Measurements from ENCODE around the gene G0S2.

G0S2 gene

DNA sequence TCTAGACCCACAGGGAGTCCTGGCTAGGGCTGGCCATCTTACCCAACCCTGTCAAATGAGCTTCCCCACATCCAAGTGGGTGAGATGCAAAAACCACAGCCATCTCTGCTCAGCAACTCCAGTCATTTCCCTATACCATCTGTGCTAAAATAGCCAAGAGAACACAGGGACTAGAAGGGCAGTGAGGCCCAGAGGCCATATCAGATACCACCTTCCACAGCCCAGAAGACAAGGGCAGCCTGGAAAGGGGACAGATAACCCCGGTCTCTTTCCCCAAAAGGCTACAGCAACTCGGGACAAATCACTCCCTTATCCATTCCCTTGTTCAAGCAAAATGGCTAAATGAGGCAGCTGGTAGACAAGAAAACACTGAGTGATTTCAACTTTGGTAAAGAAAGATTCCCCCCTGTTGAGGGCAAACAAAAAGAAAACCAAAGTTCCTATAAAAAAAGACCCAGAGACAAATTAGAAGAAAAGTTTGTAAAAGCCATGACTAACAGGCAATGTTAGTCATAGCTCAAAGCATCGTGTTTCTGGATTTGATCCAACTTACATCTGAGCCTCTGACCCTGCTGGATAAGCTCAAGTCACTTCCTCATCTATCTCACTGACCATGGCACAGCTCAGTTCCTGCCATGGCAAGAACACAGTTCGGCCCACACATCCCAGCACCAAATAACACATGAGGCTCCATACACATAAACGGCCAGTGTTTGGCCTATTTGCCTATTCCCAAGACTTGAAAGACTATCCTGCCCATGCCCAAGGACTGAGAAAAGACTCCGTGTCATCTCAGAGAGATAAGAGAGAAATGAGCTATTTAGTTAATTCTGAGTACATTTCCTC is 26.1 kb upstream of the G0S2 start:
- no peak for DNase-seq

DNA sequence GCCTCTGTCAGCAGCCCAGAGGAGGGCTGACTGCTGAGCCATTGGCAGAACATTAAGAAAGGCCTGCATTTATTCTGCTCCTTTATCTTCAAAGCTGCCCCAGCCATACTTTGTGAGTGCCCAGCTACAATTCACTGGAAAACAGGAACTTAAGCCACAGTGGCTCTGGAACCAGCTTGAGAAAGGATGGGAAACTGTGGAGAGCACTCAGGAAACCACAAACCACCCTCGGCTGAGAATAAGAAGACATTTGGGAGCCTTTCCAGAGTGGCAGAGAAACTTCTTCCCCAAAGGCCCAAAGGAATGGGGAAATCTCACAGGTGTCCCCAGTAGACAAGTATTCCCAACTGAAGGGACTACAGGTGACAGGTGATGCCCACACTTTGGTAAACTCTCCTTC is 24.8 kb upstream of the G0S2 start:
- DNase-seq = no peak

DNA sequence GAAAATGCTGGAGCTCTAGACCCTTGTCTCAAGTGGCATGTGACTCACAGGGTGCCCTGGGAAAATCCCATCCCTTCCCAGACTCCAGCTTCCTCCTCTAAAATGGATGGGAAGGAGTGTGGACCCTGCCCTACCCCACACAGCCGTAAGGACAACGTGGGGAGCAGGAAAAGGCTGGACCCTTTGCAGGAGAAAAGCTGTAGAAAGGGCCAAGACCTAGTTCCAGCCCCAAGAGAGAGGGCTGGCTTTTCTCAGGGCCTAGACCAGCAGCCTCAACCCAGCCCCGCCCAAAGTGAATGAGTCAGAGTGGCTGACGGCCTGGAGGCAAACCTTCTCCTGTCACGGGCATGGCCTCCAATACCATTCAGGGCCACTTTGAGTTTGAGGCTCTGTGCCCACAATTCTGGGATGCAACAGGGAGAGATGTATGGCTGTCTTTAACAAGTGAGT is 24.0 kb upstream of the G0S2 start:
- no peak for DNase-seq

DNA sequence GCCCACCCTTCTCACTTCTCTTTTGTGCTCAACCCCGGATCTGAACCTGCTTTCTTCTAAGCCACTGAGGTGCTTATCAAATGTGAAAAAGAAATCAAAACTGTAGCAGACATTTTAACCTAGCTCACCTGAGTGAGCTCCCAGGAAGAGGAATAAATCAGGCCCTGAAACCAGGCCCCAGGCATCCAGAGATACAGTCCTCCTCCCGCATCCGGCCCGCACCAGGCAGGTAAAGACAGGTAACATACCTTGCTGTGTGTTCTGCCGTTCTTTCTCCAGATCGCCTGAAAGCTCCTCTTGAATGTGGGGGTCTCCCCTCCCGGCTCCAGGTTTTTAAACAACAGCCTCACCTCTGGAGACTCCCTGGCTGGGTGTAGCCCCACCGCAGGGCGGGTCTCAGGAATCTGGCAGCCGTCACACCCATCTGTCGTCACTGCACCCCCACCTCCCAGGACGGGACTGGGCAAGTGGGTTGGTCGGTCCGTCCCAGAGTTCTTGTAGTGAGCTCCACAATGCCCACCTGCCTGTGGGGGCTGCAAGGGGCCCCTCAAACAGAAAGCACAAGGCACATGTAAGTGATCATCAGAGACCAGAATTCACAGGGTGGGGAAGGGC is 23.0 kb upstream of the G0S2 start, which contains the start of gene LAMB3:
LAMB3 (minus strand) TSS at position 305 of the 615 bp plus-strand sequence. CDS start 1,481 bp downstream, outside the sequence.
- DNase-seq = no peak

DNA sequence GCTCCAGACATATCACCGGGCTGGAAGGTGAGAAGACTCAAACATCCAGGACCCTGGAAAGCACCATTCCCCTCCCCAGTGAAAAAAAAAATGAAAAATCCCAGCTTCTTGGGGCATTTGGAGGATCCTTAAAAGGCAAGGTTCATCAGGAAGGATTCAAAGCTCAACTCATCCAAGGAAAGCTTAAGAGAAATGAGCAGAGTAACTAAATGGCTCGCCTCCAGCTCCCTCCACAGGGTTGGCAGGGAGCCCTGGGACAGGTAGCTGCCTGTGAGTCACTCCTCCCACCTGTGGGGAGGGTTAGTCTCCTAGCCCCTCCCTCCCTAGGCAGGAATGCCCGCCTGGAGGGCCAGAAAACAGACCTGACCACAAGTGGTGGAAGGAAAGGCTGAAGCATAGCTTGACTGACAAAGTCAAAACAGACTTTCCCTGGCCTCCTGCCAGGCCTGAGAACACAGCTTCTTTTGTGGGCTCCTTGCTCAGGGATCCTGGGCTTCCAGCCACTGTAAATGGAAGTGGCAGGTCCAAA is 22.3 kb upstream of the G0S2 start:
- DNase-seq = no peak

DNA sequence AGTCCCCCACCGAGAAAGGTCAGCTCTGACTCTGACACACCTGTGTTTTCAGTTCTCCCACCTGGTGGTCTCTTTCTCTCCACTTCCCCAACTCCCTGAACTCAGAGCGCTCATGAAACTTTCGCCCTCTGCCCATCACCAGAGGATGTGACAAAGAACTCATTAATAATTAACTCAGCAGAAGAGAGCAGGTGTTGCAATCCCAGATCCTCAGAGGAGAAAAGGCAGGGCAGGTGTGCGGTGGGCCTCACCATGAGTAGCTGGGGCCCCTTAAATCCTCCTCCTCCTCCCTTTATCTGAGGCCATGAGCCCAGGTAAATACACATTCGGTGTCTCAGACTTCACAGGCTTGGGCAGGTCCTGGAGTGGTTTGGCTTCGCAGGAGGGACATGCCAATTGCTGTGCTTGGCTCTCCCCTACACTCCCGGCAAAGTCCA is 21.3 kb upstream of the G0S2 start:
- no peak for DNase-seq

DNA sequence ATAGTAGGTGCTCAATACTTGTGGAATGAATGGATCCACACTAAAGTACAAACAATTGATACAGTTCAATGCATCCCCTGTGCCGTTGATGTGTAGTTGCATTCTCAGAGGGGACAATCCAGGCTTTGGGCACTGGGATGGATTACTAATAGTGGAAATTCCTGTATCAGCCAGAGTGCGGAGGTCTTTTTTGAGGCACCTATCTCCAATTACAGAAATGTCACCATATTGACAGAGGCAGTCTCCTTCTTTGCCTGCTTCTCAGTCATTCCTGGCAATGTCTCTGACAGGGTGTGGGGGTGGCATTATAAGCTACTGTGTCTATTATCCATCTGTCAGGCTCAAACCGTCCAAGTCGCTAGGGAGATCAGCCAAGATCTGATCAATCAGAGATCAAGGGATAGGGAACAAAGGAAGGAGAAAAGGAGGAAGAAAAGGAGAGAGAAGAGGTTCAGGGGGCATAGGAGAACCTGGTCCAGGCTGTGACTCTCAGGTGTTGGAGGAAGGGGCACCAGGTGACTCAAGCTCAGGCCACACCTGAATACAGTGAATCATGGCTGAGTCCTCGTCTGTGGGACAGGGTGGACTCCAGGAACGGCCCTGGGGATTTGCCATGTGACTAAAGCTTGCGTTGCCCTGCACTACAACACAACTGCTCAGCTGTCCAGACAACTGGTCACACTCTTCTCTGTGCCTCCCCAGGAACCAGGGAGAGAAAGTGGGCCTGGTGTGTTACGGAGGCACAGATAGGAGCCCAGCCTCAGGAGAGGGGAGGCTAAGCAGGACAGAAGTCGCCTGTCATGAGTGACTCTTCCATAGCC is 19.6 kb upstream of the G0S2 start:
- DNase-seq = no peak

DNA sequence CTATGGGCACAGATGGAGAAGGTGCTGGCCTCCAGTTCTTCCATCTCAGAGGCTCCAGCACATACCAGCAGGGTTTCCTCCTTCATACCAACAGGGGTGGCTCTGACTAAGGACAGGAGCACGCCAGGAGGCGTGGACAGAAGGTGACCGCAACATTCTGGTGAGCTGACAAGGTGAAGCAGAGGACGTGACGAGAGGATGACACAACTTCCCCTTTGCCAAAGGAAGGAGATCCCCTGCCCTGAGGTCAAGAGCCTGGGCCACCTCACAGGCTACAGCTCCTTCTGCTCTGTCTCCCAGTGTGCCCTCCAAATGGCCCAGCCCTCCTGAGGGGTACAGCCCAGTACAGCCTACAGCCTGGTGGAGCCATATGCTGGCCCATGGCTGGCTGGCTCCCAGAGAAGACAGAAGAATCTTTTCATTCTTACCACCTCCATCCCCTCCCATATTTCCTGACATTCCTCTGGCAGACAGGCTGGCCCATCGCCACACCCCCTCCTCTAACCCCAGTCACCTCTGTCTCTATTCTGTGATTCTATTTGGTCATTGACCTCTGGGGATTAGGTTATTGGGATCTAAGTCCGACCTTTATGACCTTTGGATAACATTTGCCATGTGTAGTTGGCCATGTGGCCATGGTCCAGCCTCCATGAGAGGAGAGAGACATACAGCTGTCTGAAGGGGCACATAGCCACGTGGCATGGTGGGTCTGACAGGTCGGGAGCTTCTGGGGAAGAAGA is 17.9 kb upstream of the G0S2 start:
- no peak for DNase-seq

DNA sequence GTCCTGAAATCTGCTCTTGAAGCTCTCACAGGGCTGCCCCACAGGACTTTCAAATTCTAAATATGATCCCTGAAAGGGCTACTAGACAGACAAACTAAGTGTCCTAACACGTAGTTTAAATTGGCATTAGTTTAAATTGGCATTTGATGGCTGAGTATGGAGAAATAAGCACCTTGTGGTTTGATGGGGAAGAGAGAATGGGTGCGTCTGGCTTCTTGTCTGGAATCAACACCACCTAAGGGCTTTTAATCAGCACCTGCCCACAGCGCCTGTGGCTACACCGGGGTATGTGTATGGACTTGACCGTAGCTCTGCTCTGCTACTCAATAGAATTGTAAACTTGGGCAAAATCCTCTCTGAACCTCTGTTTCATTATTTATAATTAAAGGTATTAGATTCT is 17.3 kb upstream of the G0S2 start:
- DNase-seq = no peak

DNA sequence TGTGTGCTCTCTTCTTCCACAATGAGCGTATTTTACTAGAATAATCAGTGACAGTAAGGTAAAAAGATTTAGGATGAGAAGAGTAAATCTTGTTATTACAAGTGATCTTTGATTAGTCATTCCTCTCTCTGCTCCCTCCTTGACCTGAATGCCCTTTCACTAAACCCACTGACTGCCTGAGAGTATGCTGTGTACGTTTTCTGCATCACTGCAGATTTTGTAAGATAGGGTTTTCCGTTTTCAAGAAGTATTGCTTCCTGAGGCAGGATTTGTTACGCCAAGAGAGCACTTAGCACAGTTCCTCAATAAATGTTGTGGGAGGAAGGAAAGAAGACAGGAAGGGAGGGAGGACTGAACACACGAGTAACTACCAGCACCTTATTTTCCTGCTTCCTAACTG is 15.3 kb upstream of the G0S2 start:
- DNase-seq = no peak

DNA sequence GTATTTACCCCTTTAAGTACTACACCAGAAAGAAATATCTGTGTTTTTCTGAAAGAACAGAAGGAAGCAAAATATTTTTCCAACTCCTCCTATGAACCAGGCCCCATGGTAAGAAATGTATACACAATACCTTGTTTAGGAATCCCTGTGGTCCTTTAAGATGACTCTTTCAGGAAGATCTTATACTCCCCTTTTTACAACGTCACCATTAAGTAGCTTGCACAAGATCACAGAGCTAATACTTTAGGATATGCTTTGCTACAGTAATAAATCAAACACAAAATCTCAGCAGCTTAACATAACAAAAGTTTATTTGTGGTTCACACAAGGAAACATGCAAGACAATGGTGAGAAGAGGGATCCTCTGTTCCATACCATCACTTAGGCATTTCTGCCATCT is 14.1 kb upstream of the G0S2 start:
- DNase-seq = no peak

DNA sequence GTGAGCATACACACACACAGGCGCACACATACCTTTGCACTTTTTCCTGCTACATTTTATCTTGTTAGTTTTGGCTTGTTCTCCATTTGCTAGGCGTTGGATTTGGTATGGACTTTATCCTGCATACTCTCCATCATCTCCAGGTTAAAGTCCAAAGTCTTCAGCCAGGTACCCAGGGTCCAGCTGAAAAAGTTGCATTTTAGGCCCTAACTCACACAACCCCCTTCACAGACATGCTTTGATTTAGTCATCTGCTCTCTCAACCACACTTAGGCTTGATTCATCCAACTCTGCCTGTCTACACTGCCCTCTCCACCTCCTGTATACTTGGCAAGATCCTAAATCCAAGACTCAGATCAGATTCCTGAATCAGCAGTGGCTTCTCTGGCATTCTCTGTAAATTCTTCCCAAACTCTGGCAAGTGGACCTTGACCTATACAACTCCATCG is 12.3 kb upstream of the G0S2 start:
- DNase-seq = no peak

DNA sequence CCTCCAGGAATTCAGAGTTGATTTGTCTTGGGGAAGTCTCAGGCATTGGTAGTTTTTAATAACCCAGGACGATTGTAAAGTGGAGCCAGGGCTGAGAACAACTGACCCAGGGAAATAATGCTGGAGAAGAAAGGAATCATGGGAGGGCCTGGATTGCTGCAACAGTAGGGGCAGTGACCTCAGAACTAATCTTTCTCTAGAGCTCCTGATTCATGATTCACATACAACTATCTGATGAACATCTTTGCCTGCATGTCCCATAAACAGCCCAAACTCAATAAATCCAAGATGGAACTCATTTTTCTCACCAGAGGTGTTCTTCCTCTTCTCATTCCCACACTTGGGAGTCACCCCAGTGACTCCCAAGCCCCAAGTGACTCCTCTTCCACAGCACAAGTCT is 8.1 kb upstream of the G0S2 start:
- no peak for DNase-seq

DNA sequence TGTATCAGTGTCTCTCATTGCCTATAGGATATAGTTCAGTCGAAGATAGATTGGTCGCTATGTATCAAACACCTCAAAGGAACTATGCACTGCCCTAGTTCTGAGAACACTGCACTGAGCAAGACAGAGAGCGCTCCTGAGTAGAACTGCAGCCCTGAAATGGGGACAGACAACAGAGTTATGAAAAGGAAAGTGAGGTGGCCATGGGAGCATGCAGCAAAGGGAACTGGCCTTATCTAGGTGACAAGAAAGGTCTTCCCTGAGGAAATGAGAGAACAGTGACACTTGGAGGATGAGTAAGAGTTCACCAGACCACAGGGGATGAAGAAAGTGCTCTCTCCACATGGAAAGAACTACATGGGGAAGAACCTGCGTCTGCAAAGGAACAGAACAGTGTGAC is 7.5 kb upstream of the G0S2 start:
- DNase-seq = no peak

DNA sequence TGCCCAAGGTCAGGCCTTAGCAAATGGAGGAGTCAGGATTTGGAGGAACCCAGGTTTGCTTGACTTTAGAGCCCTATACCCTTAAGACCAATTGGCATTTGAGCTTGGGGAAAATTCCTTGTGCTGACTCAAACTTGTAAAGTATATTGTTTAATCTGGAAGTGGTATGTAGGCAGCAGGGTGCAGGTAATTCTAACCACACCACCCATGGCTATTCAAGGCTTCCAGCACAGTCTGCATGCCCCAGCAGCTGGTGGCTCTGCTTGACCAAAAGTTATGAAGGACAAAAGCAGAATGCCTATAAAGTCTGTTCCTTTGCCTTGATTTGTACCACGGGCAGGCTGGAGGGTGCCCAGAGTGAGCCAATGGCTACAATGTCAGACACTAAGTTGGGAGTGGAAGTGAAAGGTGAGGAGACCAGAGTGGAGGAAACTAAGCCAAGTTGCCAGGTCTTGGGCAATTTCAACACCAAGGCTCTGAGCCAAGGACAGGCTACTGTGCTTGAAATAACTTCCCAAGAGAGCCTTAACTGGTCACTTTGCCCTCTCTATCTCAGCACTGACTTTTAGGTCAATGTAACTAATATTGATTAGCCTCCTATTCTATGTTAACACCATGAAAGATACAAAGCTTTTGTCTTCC is 4.7 kb upstream of the G0S2 start:
- no peak for DNase-seq

DNA sequence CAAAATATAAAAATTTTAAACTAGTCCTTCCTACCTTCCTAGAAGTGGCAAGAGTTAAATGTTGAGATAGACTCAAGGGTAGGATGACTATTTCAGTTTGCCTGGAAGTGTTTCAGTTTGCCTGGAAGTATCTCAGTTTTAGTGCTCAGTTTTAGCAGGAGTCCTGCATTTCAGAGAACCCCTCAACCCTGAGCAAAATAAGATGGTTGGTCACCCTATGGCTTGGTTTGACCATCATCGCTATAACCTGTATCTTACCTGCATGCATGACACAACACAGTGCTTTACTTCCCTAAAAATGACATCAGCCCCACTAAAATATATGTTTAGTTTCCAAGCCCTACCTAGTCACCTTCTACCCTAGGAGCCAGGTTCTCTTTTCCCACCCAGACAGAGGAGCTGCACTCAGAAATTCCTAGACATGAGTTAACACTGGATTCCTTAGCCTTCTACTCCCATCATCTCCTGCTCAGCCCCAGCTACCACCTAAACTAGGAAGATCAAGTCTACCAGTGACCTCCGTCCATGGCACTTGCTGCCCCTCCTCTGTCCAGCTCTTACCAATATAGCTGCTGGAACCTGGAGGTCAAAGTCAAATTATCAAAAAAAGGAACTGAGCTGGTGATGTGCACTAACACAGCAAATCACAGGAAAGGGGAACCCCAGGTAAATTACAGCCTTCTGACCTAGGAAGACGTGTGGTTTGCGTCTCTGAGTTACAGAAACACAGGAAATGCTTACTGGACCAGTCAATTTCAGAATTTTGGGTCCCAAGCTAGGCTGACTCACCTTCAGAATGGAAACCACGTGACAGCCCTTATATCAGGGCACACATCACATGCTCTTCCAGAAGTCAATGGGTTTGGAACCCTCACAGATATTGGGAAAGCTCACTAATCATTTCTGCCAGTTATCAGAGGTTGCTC is 2.2 kb upstream of the G0S2 start:
- DNase-seq = no peak

DNA sequence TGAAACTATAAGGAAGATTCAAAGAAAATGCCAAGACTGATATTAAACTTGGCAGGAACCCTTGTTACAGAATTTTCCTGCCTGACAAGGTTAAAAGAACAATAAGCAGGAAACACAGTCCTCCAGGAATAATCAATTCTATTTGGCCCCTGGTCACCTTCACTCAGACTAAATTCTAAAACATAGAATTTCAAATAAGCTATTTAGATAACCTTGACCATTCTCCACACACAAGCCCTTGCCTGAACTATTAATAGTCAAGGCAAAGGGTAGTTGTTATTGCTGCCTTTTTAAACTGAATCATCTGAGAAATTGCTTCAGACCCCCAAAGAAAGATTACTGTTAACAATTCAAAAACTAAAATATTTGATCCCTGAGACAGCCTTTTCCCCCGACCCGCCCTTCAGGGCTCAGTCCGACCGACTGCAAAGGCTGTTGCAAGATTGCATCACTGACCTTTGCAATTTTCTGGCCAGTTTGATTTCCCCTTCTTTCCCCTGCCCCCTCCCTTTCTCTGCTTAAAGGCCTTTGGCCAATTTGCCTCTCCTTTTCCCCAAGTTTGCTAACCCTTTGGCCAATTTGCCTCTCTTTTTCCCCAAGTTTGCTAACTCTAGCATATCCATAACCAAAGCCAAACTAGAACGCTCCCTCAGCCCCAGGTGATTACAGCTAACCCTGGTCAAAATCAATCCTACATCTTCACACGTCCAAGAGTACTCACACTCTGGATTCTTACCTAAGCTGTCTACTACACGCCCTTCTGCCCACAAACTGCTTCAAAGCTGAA is 1.4 kb upstream of the G0S2 start:
- no peak for DNase-seq

DNA sequence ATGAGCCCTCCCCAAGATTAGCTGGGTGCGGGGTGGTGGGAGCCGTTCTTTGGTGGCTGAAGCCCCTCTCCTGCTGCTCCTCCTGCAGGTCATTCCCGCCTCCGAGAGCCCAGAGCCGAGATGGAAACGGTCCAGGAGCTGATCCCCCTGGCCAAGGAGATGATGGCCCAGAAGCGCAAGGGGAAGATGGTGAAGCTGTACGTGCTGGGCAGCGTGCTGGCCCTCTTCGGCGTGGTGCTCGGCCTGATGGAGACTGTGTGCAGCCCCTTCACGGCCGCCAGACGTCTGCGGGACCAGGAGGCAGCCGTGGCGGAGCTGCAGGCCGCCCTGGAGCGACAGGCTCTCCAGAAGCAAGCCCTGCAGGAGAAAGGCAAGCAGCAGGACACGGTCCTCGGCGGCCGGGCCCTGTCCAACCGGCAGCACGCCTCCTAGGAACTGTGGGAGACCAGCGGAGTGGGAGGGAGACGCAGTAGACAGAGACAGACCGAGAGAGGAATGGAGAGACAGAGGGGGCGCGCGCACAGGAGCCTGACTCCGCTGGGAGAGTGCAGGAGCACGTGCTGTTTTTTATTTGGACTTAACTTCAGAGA is 448 bp downstream of the G0S2 start:
- no peak for DNase-seq

DNA sequence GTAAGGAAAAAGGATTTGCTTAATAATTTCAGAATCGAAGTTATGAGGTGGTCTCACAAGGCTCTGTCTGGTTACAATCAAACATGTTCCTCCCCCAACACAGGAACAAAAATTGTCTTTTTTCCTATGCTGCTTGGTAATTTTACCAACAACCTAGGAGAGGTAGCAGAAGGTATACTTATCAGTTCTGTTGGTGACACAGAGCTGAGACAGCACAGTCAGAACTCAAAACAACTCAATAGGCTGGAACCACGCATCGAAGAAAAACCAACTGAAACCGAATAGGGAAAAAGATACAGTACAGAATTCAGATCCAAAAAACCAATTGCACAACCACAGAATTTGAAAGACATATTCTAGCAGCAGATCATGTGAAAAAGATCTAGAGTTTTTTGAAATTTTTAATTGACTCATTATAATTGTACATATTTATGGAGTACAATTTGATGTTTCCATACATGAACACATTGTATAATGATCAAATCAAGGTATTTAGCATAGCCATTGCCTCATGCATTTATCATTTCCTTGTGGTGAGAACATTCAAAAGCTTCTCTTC is 3.8 kb downstream of the G0S2 start:
- DNase-seq = no peak
